Astrocyte of the spinal cord (primary cell): ENCODE measurements around the gene MS4A8.

ENCODE experiments used
- DNase-seq: peaks from one replicate; pipeline ENCODE4 v3.0.0; 2011; ENCODE audit warnings: low read depth, low spot score
- H3K4me3 ChIP-seq: 2 replicates; pipeline ENCODE4 v1.5.1; 2011; ENCODE audit warnings: low read depth, mild to moderate bottlenecking, low read length, moderate library complexity
- CTCF ChIP-seq: IDR thresholded peaks from 2 replicates; pipeline ENCODE4 v1.5.1; 2012; ENCODE audit warnings: low read depth, mild to moderate bottlenecking, low read length, inconsistent platforms
- in situ Hi-C: cut with HindIII; loops from 2 replicates; pipeline ENCODE4 v1.10.0; 2017; ENCODE audit warnings: low sequenced_read_pairs

MS4A8 gene

GRCh38 chr11:60762851-60763691 is 63.7 kb downstream of the MS4A8 start:
- H3K4me3 ChIP-seq = no peak overlapping the region
- in situ Hi-C loops = no loop called here
- TF ChIP-seq CTCF = no peak
- DNase-seq = no peak

DNA sequence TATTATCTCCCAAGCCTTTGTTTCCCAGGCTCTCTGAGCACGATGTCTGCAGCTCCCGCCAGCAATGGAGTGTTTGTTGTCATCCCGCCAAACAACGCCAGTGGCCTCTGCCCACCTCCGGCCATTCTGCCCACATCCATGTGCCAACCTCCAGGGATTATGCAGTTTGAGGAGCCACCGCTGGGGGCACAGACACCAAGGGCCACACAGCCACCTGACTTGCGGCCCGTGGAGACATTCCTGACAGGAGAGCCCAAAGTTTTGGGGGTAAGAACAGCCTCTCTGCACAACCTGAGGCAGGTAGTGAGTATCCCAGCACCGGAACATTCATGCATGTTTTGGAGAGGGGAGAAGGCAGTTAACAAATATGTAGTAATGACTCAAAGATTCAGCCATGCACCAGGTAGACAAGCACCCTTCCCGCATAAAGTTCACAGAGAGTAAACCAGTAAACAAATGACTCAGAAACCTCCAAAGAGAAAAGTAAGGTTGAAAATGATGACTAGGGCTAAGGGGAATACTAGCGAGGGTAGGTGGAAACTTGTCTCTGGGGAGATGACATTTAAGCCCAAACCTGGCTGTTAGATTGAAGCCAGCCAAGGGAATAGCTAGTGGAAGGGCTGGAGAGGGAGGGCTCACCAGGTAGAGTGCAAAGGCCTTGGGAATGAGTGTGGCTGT is 64.4 kb downstream of the MS4A8 start:
- in situ Hi-C loops = no loop called here
- DNase-seq = no peak
- no peak for TF ChIP-seq CTCF
- no peak overlapping the region for H3K4me3 ChIP-seq

GRCh38 chr11:60764879-60765278 is 65.5 kb downstream of the MS4A8 start:
- DNase-seq = no peak
- no peak for TF ChIP-seq CTCF
- in situ Hi-C loops = no loop called here
- H3K4me3 ChIP-seq = no peak overlapping the region

DNA sequence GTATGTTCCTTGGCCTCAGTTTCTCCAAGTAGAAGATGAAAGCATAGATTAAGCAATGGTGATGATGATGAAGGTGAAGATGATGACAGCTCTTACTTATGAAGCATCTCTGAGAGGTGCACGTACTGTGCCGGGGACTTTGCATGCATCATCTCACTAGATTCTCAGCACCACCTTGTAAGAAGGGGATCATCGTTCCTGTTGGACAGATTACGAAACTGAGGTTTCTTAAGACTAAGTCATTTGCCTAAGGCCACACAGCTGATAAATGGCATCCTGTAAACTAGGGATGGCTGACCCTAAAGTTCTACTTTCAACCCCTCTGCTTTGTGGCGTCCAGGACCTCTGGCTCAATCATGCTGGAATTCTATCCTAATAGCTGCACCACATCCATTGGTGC is 65.9 kb downstream of the MS4A8 start:
- no peak for DNase-seq
- H3K4me3 ChIP-seq = no peak overlapping the region
- in situ Hi-C loops = no loop called here
- TF ChIP-seq CTCF = no peak
